B cell (primary cell): ENCODE measurements around the gene TUBB4B. TPM values are rescaled to one million over a fixed set of nuclear protein-coding genes. Genes with fewer than 3 reads are reported as not detected.

Experiments
- ATAC-seq: fragments of 200-7000 bp; cut with Tn5 transposase; one replicate; pipeline ENCODE4 v1.10.0; 2021; ENCODE audit warnings: low read depth, mild to moderate bottlenecking, moderate number of reproducible peaks, moderate library complexity
- CTCF ChIA-PET: fragments of 350-600 bp; sonication (Branson Sonifier 250); formaldehyde crosslinking; loops from one replicate; lab custom pipeline; 2021; ENCODE audit warnings: antibody characterized with exemption, inconsistent platforms; lab: Charles Lee
- POLR2A ChIA-PET: fragments of 350-600 bp; sonication (Branson Sonifier 250); formaldehyde crosslinking; loops from one replicate; lab custom pipeline; 2021; ENCODE audit warnings: antibody characterized with exemption; lab: Charles Lee
- DNase-seq: peaks from one replicate; pipeline ENCODE4 v3.0.0; 2013
- H2AFZ ChIP-seq: 2 replicates; pipeline ENCODE4 v1.6.1; 2012; ENCODE audit warnings: mild to moderate bottlenecking, low read depth, low read length; ENCODE audit not compliant: insufficient read depth, poor library complexity, severe bottlenecking
- H3K27ac ChIP-seq, 2 donors: 1 replicate in 1 of 2; 2 replicates in 1 of 2; pipeline ENCODE4 v1.5.1; 2012 to 2013; ENCODE audit warnings: low read length in 2 of 2, mild to moderate bottlenecking in 2 of 2, moderate library complexity in 1 of 2
- H3K27me3 ChIP-seq, 4 experiments: fragments of 200-600 bp in 1 of 4; sonication (generic) in 1 of 4; replicated peaks in 1 of 4; 1 replicate in 2 of 4; 2 replicates in 2 of 4; pipeline versions ENCODE4 v1.6.1 to v1.7.0; 2013 to 2016; ENCODE audit warnings: low read length in 3 of 4, mild to moderate bottlenecking in 2 of 4, mixed read lengths in 1 of 4, moderate library complexity in 1 of 4; ENCODE audit not compliant: insufficient read depth in 4 of 4, control insufficient read depth in 3 of 4; ENCODE audit errors: control extremely low read depth in 1 of 4
- H3K36me3 ChIP-seq, 2 experiments: replicated peaks in 1 of 2; 1 replicate in 1 of 2; 2 replicates in 1 of 2; pipeline versions ENCODE4 v1.6.1 to v1.7.1; 2013; ENCODE audit warnings: low read length in 1 of 2; ENCODE audit not compliant: insufficient read depth in 2 of 2, control insufficient read depth in 1 of 2; ENCODE audit errors: control extremely low read depth in 1 of 2, extremely low read depth in 1 of 2
- H3K4me1 ChIP-seq, 2 donors: fragments of 200-600 bp in 1 of 2; sonication (generic) in 1 of 2; 1 replicate in 1 of 2; 2 replicates in 1 of 2; pipeline versions ENCODE4 v1.5.1 to v1.6.1; 2013 to 2017; ENCODE audit warnings: low read length in 2 of 2; ENCODE audit not compliant: control insufficient read depth in 2 of 2, insufficient read depth in 2 of 2
- H3K4me2 ChIP-seq: replicated peaks from 2 replicates; pipeline ENCODE3; 2012; ENCODE audit warnings: mild to moderate bottlenecking, low read depth, low read length; ENCODE audit not compliant: poor library complexity, severe bottlenecking
- H3K4me3 ChIP-seq, 5 experiments: fragments of 200-600 bp in 1 of 5; sonication (generic) in 1 of 5; 1 replicate in 3 of 5; 2 replicates in 2 of 5; pipeline versions ENCODE4 v1.5.1 to v1.7.0; 2011 to 2016; ENCODE audit warnings: low read length in 4 of 5, mild to moderate bottlenecking in 4 of 5, low read depth in 2 of 5, control low read depth in 1 of 5, moderate library complexity in 1 of 5; ENCODE audit not compliant: insufficient read depth in 1 of 5; ENCODE audit errors: control extremely low read depth in 1 of 5, extremely low read depth in 1 of 5
- H3K79me2 ChIP-seq: fragments of 200-600 bp; sonication (generic); one replicate; pipeline ENCODE4 v1.6.0; 2016; ENCODE audit warnings: low read length; ENCODE audit not compliant: control insufficient read depth, insufficient read depth
- H3K9ac ChIP-seq: fragments of 200-600 bp; sonication (generic); 2 replicates; pipeline ENCODE4 v1.6.1; 2017; ENCODE audit warnings: mild to moderate bottlenecking, low read length, moderate library complexity
- H3K9me3 ChIP-seq, 3 donors: one replicate each; pipeline versions ENCODE4 v1.6.1 to v1.7.1; 2013; ENCODE audit warnings: low read length in 2 of 3; ENCODE audit not compliant: control insufficient read depth in 2 of 3, insufficient read depth in 1 of 3; ENCODE audit errors: control extremely low read depth in 1 of 3
- H4K20me1 ChIP-seq: 2 replicates; pipeline ENCODE4 v1.6.0; 2012; ENCODE audit warnings: mild to moderate bottlenecking, low read length; ENCODE audit not compliant: insufficient read depth, control insufficient read depth, poor library complexity, severe bottlenecking
- H3K27ac Mint-ChIP-seq: one replicate; pipeline ENCODE4 v1.8.0; 2021; ENCODE audit warnings: mixed read lengths
- H3K27me3 Mint-ChIP-seq: one replicate; pipeline ENCODE4 v1.8.0; 2021; ENCODE audit warnings: mixed read lengths
- H3K4me1 Mint-ChIP-seq: one replicate; pipeline ENCODE4 v1.8.0; 2021; ENCODE audit warnings: mixed read lengths
- H3K4me3 Mint-ChIP-seq: one replicate; pipeline ENCODE4 v1.8.0; 2021; ENCODE audit warnings: mixed read lengths
- H3K9me3 Mint-ChIP-seq: one replicate; pipeline ENCODE4 v1.8.0; 2022; ENCODE audit warnings: mixed read lengths; ENCODE audit not compliant: insufficient read depth
- CTCF ChIP-seq: fragments of 200-600 bp; IDR thresholded peaks from one replicate; pipeline ENCODE4 v1.8.0; 2022; ENCODE audit warnings: antibody characterized with exemption, mild to moderate bottlenecking
- EZH2 ChIP-seq: IDR thresholded peaks from 2 replicates; pipeline ENCODE4 v1.6.1; 2012; ENCODE audit warnings: borderline replicate concordance, low read depth, mild to moderate bottlenecking, moderate library complexity, low read length; ENCODE audit not compliant: insufficient read depth, poor library complexity, severe bottlenecking
- WGBS: methylation state at CpG from one replicate; pipeline ENCODE4 v1.1.5; 2013; ENCODE audit warnings: missing lambda C conversion rate; ENCODE audit not compliant: insufficient coverage; 5-methylcytosine and 5-hydroxymethylcytosine counted together
- intact Hi-C: fragments of 100-400 bp; cut with micrococcal nuclease; formaldehyde crosslinking; loops from one replicate; pipeline ENCODE4 v1.10.0; 2022
- polyA plus RNA-seq: library from polyadenylated mRNA; depleted of rRNA; stranded (reverse); fragments of >200 nt; gene quantifications from 2 replicates; pipeline ENCODE4 v1.2.3, GENCODE V29; 2012
- total RNA-seq, 2 donors: library from RNA; stranded (reverse); fragments of 120-200 nt in 1 of 2; gene quantifications; 1 replicate in 1 of 2; 2 replicates in 1 of 2; pipeline versions ENCODE4 v1.2.3 to v1.2.4, GENCODE V29; 2013 to 2022

The TUBB4B gene
- total and polyA plus RNA-seq, 2 donors (not counting 1 experiment from before 2014, with no cell fraction given), result 110 to 261 TPM

- peak within 1 kb of the TSS; percentile 86 for H3K4me3 Mint-ChIP-seq
- peaks cover 0 to 8% (median 0%) of the 10 kb centered on the region in 4 experiments for H3K27me3 ChIP-seq
- H3K79me2 ChIP-seq, result no peaks in the 10 kb centered on the region
- DNase-seq (no peak), ATAC-seq (no peak)
- no peaks in the 10 kb centered on the region for H3K36me3 ChIP-seq
- POLR2A ChIA-PET, result interaction anchor here (0.5 to 3.1 kb wide), 10 partner anchors 8 to 193 kb away, joined by 3 to 15 read pairs (median 8); partner anchors contain the start of genes ANAPC2, NDOR1, SSNA1 and TMEM203
- peaks cover under 1% of the 10 kb centered on the region for H3K27me3 Mint-ChIP-seq
- H3K4me1 ChIP-seq, result peaks cover 12 to 29% of the 10 kb centered on the region in 2 donors
- CTCF ChIA-PET, result interaction anchor here (0.5 to 7.0 kb wide), 11 partner anchors 16 to 193 kb away, joined by 3 to 76 read pairs (median 4); partner anchors contain the start of genes ANAPC2, NDOR1, SSNA1 and TMEM203
- H3K9me3 Mint-ChIP-seq, result no peaks in the 10 kb centered on the region
- intact Hi-C loops, result loop anchor here (1.0 to 5.0 kb wide), 7 partner anchors 14 to 385 kb away; partner anchors contain the start of genes ARRDC1, NDOR1, TMEM203 and TPRN
- H3K4me2 ChIP-seq, result peak within 1 kb of the TSS; percentile 95
- WGBS, result 3% methylated on average over 76 of the region's 88 CpGs
- peak within 1 kb of the TSS; percentile 73 for H3K9ac ChIP-seq
- H2AFZ ChIP-seq, result peak within 1 kb of the TSS; percentile 79
- no peaks in the 10 kb centered on the region for H4K20me1 ChIP-seq
- peak within 1 kb of the TSS; percentile 82 for H3K27ac Mint-ChIP-seq
- H3K4me3 ChIP-seq, result peak within 1 kb of the TSS; percentile 5 to 73 (median 63)
- no peaks in the 10 kb centered on the region for H3K9me3 ChIP-seq
- H3K4me1 Mint-ChIP-seq, result peaks cover 13% of the 10 kb centered on the region
- H3K27ac ChIP-seq, result peak within 1 kb of the TSS; percentile 38 to 71
- TF ChIP-seq CTCF, result no peak
- no peak for TF ChIP-seq EZH2
These were observed 18.7 kb upstream of the TUBB4B start, which contains the start of gene RNF208 for GRCh38 chr9:137222190-137223077. Gene RNF208 (minus strand): TSS chr9:137222240. CDS start chr9:137221212, 1,028 bp downstream.
